PC-9 (cell line): ENCODE measurements around the gene JAG2. TPM values are rescaled to one million over a fixed set of nuclear protein-coding genes. Genes with fewer than 3 reads are reported as not detected.

Experiments
- BruUV-seq: library from RNA; stranded (reverse); fragments of 400-500 nt; replicated peaks from 2 replicates; lab custom pipeline; 2021; lab: Mats Ljungman, UMichigan
- CTCF ChIA-PET: fragments of 300-600 bp; sonication (Branson Sonifier 250); formaldehyde crosslinking; loops from one replicate; lab custom pipeline; 2022; ENCODE audit warnings: antibody characterized with exemption; lab: Charles Lee
- POLR2A ChIA-PET: fragments of 300-600 bp; sonication (Branson Sonifier 250); formaldehyde crosslinking; loops from one replicate; lab custom pipeline; 2022; ENCODE audit warnings: antibody characterized with exemption; ENCODE audit not compliant: unreplicated experiment; lab: Charles Lee
- DNase-seq, 2 experiments: peaks; one replicate each; pipeline versions ENCODE4 v3.0.0 to v3.0.0-alpha.2; 2015 to 2022; ENCODE audit warnings: mixed read lengths in 1 of 2
- H2AFZ ChIP-seq: fragments of 200-600 bp; sonication (generic); 2 replicates; pipeline ENCODE4 v1.8.1; 2017; ENCODE audit warnings: antibody characterized with exemption
- H3F3A ChIP-seq: fragments of 200-600 bp; sonication (generic); 2 replicates; pipeline ENCODE4 v1.8.1; 2017; ENCODE audit warnings: antibody characterized with exemption, mild to moderate bottlenecking, low read depth; ENCODE audit not compliant: insufficient read depth
- H3K27ac ChIP-seq: fragments of 200-600 bp; sonication (generic); 2 replicates; pipeline ENCODE4 v1.6.1; 2016; ENCODE audit warnings: mixed run types
- H3K27me3 ChIP-seq: fragments of 200-600 bp; sonication (generic); 2 replicates; pipeline ENCODE4 v1.6.1; 2016; ENCODE audit warnings: low read depth, mixed run types; ENCODE audit not compliant: insufficient read depth
- H3K36me3 ChIP-seq: fragments of 200-600 bp; sonication (generic); 2 replicates; pipeline ENCODE4 v1.6.1; 2016; ENCODE audit warnings: low read depth, mixed run types
- H3K4me1 ChIP-seq: fragments of 200-600 bp; sonication (generic); replicated peaks from 2 replicates; pipeline ENCODE4 v1.6.1; 2016; ENCODE audit warnings: mixed run types; ENCODE audit not compliant: insufficient read depth
- H3K4me2 ChIP-seq: fragments of 200-600 bp; sonication (generic); 2 replicates; pipeline ENCODE4 v1.6.1; 2017; ENCODE audit warnings: mixed run types
- H3K4me3 ChIP-seq: fragments of 200-600 bp; sonication (generic); 2 replicates; pipeline ENCODE4 v1.6.1; 2016; ENCODE audit warnings: mixed run types
- H3K79me2 ChIP-seq: fragments of 200-600 bp; sonication (generic); 2 replicates; pipeline ENCODE4 v1.6.1; 2017; ENCODE audit warnings: low read depth, mixed run types
- H3K9me2 ChIP-seq: fragments of 200-600 bp; sonication (generic); 2 replicates; pipeline ENCODE4 v1.8.1; 2017; ENCODE audit warnings: mild to moderate bottlenecking; ENCODE audit not compliant: insufficient read depth
- H3K9me3 ChIP-seq: fragments of 200-600 bp; sonication (generic); 2 replicates; pipeline ENCODE4 v1.8.1; 2016; ENCODE audit warnings: low read depth; ENCODE audit not compliant: insufficient read depth
- H4K20me1 ChIP-seq: fragments of 200-600 bp; sonication (generic); 2 replicates; pipeline ENCODE4 v1.8.1; 2017; ENCODE audit not compliant: insufficient read depth
- EZH2 ChIP-seq: fragments of 200-600 bp; sonication (generic); IDR thresholded peaks from 2 replicates; pipeline ENCODE4 v1.8.0; 2017; ENCODE audit warnings: antibody characterized with exemption, low read depth
- intact Hi-C: fragments of 100-400 bp; cut with micrococcal nuclease; formaldehyde crosslinking; loops from one replicate; pipeline ENCODE4 v1.10.0; 2022; ENCODE audit not compliant: unreplicated experiment
- total RNA-seq: library from RNA; stranded (reverse); gene quantifications from 2 replicates; pipeline ENCODE4 v1.2.3, GENCODE V29; 2021
- TF ChIP-seq, protein P1 (sequence below): fragments of 200-600 bp; sonication (generic); conservative IDR thresholded peaks from 2 replicates; pipeline ENCODE4 v1.6.1; 2017; ENCODE audit warnings: mixed run types, antibody characterized with exemption, mild to moderate bottlenecking, moderate library complexity

JAG2 gene
- total RNA-seq, 1 experiment from 2014 or later, result 17.8 TPM

DNA sequence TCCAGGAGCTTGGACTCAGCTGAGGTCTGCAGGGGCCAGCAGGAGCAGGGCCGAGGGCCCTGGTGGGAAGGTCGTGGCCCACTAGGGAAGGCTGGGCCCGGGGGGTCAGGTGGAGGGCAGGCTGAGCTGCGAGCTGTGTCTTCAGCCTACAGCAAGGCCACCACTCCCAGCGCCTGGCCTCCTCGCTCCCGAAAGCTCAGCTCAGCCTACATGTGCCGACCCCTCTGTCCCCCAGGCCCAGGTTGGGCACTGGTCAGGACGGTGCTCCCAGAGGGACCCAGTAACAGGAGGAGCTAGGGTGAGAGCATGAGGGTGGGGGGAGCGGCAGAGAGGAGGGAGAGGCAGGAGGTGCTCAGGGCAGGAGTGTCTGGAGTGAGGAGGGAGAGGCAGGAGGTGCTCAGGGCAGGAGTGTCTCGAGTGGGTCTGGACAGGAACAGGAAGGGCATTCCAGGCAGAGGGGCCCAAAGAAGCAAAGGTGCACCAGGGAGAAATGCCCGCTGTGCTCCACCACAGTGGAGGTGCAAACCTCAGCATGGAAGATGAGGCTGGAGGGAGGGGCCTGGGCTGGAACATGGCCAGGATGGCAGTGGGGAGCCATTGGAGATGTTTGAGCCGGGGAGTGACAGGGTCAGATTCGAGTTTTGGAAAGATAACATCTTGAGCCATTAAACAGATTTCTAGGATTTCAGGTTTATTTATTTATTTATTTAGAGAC lies 74.2 kb downstream of the JAG2 start:
- Histone ChIP-seq H2AFZ (0 out of 2 replicates have a peak overlapping the region, but pooled peaks have one; percentile 74), H3K79me2 (0 out of 2 replicates have a peak, but pooled peaks cover 3% of the 10 kb centered on the region)

DNA sequence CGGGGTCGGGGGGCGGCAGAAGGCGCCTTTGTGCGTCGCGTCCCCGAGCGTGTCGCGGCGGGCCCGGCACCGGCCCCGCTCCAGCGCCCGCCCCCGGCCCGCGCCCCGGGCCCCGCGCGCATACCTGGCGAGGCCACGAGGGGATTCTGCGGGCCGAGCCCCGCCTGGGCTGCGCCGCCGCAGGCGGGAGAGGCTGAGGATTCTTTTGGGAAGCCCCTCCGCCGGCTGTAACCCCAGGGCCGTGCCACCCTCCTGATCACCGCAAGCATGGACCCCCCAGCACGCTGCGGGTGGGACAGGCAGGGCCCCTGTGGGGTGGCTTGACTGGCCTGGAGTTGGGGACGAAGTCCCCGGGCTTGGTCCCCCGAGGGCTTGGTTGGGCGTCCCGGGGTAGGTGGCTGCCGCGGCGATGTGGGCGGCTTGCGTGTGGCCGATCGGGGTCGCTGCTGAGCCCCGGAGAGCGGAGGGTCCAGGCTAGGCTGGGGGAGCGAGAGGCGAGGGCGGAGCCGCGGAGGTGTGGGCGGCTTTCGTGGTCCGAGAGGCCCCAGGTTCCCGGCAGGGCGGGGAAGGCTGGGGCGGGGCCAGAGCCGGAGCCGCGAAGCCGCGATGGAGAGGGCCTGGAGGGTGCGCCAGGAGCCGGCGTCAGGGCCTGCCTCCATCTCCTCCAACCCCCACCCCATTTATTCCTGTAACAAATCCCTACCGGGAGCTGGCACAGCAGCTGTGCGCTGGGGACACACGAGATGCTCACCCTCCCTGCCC lies 75.0 kb downstream of the JAG2 start:
- POLR2A ChIA-PET, result interaction anchor here (0.6 kb wide), 2 partner anchors 26 to 72 kb away, joined by 3 to 4 read pairs; no protein-coding TSS in a partner anchor
- Histone ChIP-seq H3F3A (peaks cover 28% of the 10 kb centered on the region), H3K27ac (peak overlapping the region; percentile 77), H3K4me1 (peaks cover 48% of the 10 kb centered on the region), H2AFZ (peak overlapping the region; percentile 74), H4K20me1 (no peaks in the 10 kb centered on the region), H3K9me2 (no peaks in the 10 kb centered on the region), H3K36me3 (no peaks in the 10 kb centered on the region), H3K4me2 (peak overlapping the region; percentile 87), H3K79me2 (0 out of 2 replicates have a peak, but pooled peaks cover 3% of the 10 kb centered on the region), H3K4me3 (peak overlapping the region; percentile 96), H3K27me3 (no peaks in the 10 kb centered on the region), H3K9me3 (no peaks in the 10 kb centered on the region)
- TF ChIP-seq, protein P1, sequence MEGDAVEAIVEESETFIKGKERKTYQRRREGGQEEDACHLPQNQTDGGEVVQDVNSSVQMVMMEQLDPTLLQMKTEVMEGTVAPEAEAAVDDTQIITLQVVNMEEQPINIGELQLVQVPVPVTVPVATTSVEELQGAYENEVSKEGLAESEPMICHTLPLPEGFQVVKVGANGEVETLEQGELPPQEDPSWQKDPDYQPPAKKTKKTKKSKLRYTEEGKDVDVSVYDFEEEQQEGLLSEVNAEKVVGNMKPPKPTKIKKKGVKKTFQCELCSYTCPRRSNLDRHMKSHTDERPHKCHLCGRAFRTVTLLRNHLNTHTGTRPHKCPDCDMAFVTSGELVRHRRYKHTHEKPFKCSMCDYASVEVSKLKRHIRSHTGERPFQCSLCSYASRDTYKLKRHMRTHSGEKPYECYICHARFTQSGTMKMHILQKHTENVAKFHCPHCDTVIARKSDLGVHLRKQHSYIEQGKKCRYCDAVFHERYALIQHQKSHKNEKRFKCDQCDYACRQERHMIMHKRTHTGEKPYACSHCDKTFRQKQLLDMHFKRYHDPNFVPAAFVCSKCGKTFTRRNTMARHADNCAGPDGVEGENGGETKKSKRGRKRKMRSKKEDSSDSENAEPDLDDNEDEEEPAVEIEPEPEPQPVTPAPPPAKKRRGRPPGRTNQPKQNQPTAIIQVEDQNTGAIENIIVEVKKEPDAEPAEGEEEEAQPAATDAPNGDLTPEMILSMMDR, result peak; percentile 67
- TF ChIP-seq EZH2, result no peak
- DNase-seq, result peak; percentile 66 to 86
- CTCF ChIA-PET, result no interaction called here
- intact Hi-C loops, result loop anchor here (5.0 kb wide), 1 partner anchor 399 kb away; the partner anchor contains the start of gene TEDC1
- BruUV-seq, result no TSS peak

More for the DNA sequence above, 74.2 kb downstream of the JAG2 start:
- Histone ChIP-seq H3K4me1 (peaks cover 41% of the 10 kb centered on the region), H4K20me1 (no peaks in the 10 kb centered on the region), H3K27ac (no peak overlapping the region), H3K27me3 (no peaks in the 10 kb centered on the region), H3F3A (peaks cover 21% of the 10 kb centered on the region), H3K4me3 (peak overlapping the region; percentile 96), H3K4me2 (peak overlapping the region; percentile 87), H3K9me3 (no peaks in the 10 kb centered on the region), H3K36me3 (no peaks in the 10 kb centered on the region), H3K9me2 (no peaks in the 10 kb centered on the region)
- CTCF ChIA-PET, result no interaction called here
- intact Hi-C loops, result loop anchor here (5.0 kb wide), 1 partner anchor 398 kb away; the partner anchor contains the start of gene TEDC1
- no peak for DNase-seq
- BruUV-seq, result no TSS peak
- TF ChIP-seq, protein P1, result no peak
- TF ChIP-seq EZH2, result no peak
- POLR2A ChIA-PET, result interaction anchor here (0.6 kb wide), 2 partner anchors 26 to 71 kb away, joined by 3 to 4 read pairs; no protein-coding TSS in a partner anchor

DNA sequence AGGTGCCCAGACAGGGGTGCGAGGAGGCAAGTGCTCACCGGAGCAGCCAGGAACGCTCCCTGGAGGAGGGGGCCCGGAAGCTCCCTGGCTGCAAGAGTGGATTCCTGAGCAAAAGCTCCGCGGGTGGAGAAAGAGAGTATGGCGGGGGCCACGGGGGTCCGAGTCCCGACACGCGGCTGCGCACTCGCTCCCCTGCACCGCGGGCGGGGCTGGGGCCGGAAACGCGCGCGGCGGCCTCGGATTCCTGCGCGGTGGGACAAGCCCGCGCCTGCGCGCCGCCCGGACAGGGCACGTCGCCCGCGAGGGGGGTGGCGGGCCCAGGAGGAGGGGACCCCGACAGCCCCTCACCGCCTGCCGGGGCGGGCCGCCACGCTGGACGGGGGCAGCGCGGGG lies 75.5 kb downstream of the JAG2 start:
- no TSS peak for BruUV-seq
- H3K4me1 ChIP-seq, result peaks cover 54% of the 10 kb centered on the region

More for the DNA sequence above, 75.5 kb downstream of the JAG2 start:
- Histone ChIP-seq H3F3A (peaks cover 32% of the 10 kb centered on the region), H3K4me3 (peak overlapping the region; percentile 96), H3K79me2 (0 out of 2 replicates have a peak, but pooled peaks cover 3% of the 10 kb centered on the region), H2AFZ (no peak overlapping the region), H3K36me3 (no peaks in the 10 kb centered on the region), H3K9me3 (no peaks in the 10 kb centered on the region), H4K20me1 (no peaks in the 10 kb centered on the region), H3K9me2 (no peaks in the 10 kb centered on the region), H3K27me3 (no peaks in the 10 kb centered on the region), H3K4me2 (peak overlapping the region; percentile 97), H3K27ac (peak overlapping the region; percentile 91)
- intact Hi-C loops, result loop anchor here (5.0 kb wide), 1 partner anchor 399 kb away; the partner anchor contains the start of gene TEDC1
- POLR2A ChIA-PET, result no interaction called here
- TF ChIP-seq, protein P1, result no peak
- no peak for TF ChIP-seq EZH2
- CTCF ChIA-PET, result no interaction called here
- peak in 1 of 2 experiments; percentile 63 for DNase-seq
